ENCODE data around the gene KRT78. TPM values are rescaled to one million over a fixed set of nuclear protein-coding genes. Genes with fewer than 3 reads are reported as not detected.

Gene KRT78
- total and polyA plus RNA-seq, 9 of the 15 experiments (the other 6 are each of a cell fraction or from before 2014, with no cell fraction given): not detected

DNA sequence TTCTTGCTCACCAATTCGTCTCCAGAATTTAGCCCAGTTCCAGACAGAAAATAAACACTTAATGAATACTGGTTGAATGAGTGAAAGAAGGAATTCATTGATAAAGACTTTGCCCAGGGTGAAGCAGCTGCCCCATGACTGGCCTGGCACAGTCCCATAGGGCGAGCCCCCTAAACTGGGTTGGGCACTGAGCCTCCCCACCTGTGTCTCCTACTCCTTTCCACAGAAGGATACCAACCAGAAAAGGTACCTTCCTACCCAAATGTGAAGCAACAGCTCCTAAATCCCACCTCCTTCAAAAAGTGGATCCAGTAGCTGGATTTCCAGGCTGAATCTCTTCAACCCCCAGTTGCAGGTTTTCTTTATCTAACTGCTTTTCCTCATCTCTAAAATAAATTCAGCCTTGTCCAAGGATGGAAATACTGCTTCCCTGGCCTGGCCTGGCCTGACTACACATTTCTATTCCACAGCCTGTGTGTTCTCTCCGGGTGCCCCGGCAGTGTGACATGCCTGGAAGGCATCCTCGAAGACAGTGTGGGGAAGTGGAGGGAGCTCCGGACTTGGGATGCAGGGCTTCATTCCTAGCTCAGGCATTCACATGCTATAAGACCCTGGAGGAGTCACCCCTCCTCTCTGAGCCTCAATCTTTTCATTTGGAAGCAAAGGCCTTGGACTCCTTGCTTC lies 60.5 kb downstream of the KRT78 start (continued):
- TF ChIP-seq, protein P1, sequence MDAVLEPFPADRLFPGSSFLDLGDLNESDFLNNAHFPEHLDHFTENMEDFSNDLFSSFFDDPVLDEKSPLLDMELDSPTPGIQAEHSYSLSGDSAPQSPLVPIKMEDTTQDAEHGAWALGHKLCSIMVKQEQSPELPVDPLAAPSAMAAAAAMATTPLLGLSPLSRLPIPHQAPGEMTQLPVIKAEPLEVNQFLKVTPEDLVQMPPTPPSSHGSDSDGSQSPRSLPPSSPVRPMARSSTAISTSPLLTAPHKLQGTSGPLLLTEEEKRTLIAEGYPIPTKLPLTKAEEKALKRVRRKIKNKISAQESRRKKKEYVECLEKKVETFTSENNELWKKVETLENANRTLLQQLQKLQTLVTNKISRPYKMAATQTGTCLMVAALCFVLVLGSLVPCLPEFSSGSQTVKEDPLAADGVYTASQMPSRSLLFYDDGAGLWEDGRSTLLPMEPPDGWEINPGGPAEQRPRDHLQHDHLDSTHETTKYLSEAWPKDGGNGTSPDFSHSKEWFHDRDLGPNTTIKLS (IDR thresholded peaks at IDR 0.05; ENCODE audit: borderline replicate concordance, low read depth): no peak
- no peak for TF ChIP-seq POLR2G (IDR thresholded peaks at IDR 0.05; ENCODE audit: low read depth, low read length)

Other genes starting within 250 kb of the KRT78 start
Only the 7 nearest of the 15 such genes appear.
- not detected in 2 replicates for gene KRT77, start 145.5 kb downstream of the KRT78 start, total RNA-seq (2014; rRNA removed)
- not detected in 2 replicates for gene KRT77, start 145.5 kb downstream of the KRT78 start, total RNA-seq (2014; rRNA removed; fragmentation: Illumina TruSeq; extraction: Trizol)
- gene KRT77, start 145.5 kb downstream of the KRT78 start, total RNA-seq (2015; rRNA removed; fragmentation: Illumina TruSeq; extraction: Trizol): not detected in 2 replicates
- gene KRT77, start 145.5 kb downstream of the KRT78 start, total RNA-seq (2021): not detected in 2 replicates
- gene KRT77, start 145.5 kb downstream of the KRT78 start, polyA plus RNA-seq (2011; rRNA removed): not detected in 2 replicates
- not detected in 2 replicates for gene KRT77, start 145.5 kb downstream of the KRT78 start, polyA plus RNA-seq (2014; fragmentation: Illumina TruSeq; extraction: Trizol)
- not detected for gene KRT77, start 145.5 kb downstream of the KRT78 start, polyA plus RNA-seq (2014; fragmentation: Nextera tagmentation; extraction: Ambion mirVana)
- not detected in 2 replicates for gene KRT77, start 145.5 kb downstream of the KRT78 start, polyA plus RNA-seq (2014; rRNA removed)
- not detected in 2 replicates for gene KRT76, start 71.6 kb downstream of the KRT78 start, total RNA-seq (2014; rRNA removed)
- not detected in 2 replicates for gene KRT76, start 71.6 kb downstream of the KRT78 start, total RNA-seq (2014; rRNA removed; fragmentation: Illumina TruSeq; extraction: Trizol)
- gene KRT76, start 71.6 kb downstream of the KRT78 start, total RNA-seq (2015; rRNA removed; fragmentation: Illumina TruSeq; extraction: Trizol): not detected in 2 replicates
- gene KRT76, start 71.6 kb downstream of the KRT78 start, total RNA-seq (2021): not detected in 2 replicates
- gene KRT76, start 71.6 kb downstream of the KRT78 start, polyA plus RNA-seq (2011; rRNA removed): not detected in 2 replicates
- not detected in 2 replicates for gene KRT76, start 71.6 kb downstream of the KRT78 start, polyA plus RNA-seq (2014; fragmentation: Illumina TruSeq; extraction: Trizol)
- not detected for gene KRT76, start 71.6 kb downstream of the KRT78 start, polyA plus RNA-seq (2014; fragmentation: Nextera tagmentation; extraction: Ambion mirVana)
- gene KRT76, start 71.6 kb downstream of the KRT78 start, polyA plus RNA-seq (2014; rRNA removed): not detected in 2 replicates
- gene KRT3, start 52.9 kb downstream of the KRT78 start, total RNA-seq (2014; rRNA removed): not detected in 2 replicates
- gene KRT3, start 52.9 kb downstream of the KRT78 start, total RNA-seq (2014; rRNA removed; fragmentation: Illumina TruSeq; extraction: Trizol): not detected in 2 replicates
- gene KRT3, start 52.9 kb downstream of the KRT78 start, total RNA-seq (2015; rRNA removed; fragmentation: Illumina TruSeq; extraction: Trizol): not detected in 2 replicates
- gene KRT3, start 52.9 kb downstream of the KRT78 start, total RNA-seq (2021): not detected in 2 replicates
- not detected in 2 replicates for gene KRT3, start 52.9 kb downstream of the KRT78 start, polyA plus RNA-seq (2011; rRNA removed)
- gene KRT3, start 52.9 kb downstream of the KRT78 start, polyA plus RNA-seq (2014; fragmentation: Illumina TruSeq; extraction: Trizol): not detected in 2 replicates
- gene KRT3, start 52.9 kb downstream of the KRT78 start, polyA plus RNA-seq (2014; fragmentation: Nextera tagmentation; extraction: Ambion mirVana): not detected
- not detected in 2 replicates for gene KRT3, start 52.9 kb downstream of the KRT78 start, polyA plus RNA-seq (2014; rRNA removed)
- not detected in 2 replicates for gene KRT4, start 34.9 kb downstream of the KRT78 start, total RNA-seq (2014; rRNA removed)
- gene KRT4, start 34.9 kb downstream of the KRT78 start, total RNA-seq (2014; rRNA removed; fragmentation: Illumina TruSeq; extraction: Trizol): not detected in 2 replicates
- not detected in 2 replicates for gene KRT4, start 34.9 kb downstream of the KRT78 start, total RNA-seq (2015; rRNA removed; fragmentation: Illumina TruSeq; extraction: Trizol)
- not detected in 2 replicates for gene KRT4, start 34.9 kb downstream of the KRT78 start, total RNA-seq (2021)
- not detected in 2 replicates for gene KRT4, start 34.9 kb downstream of the KRT78 start, polyA plus RNA-seq (2011; rRNA removed)
- gene KRT4, start 34.9 kb downstream of the KRT78 start, polyA plus RNA-seq (2014; fragmentation: Illumina TruSeq; extraction: Trizol): not detected in 2 replicates
- gene KRT4, start 34.9 kb downstream of the KRT78 start, polyA plus RNA-seq (2014; fragmentation: Nextera tagmentation; extraction: Ambion mirVana): not detected
- gene KRT4, start 34.9 kb downstream of the KRT78 start, polyA plus RNA-seq (2014; rRNA removed): not detected in 2 replicates
- gene KRT79, start 14.7 kb downstream of the KRT78 start, total RNA-seq (2014; rRNA removed): 0.08 and 0.32 TPM in 2 replicates
- gene KRT79, start 14.7 kb downstream of the KRT78 start, total RNA-seq (2014; rRNA removed; fragmentation: Illumina TruSeq; extraction: Trizol): 0.07 TPM in 1 of 2 replicates, not detected in the other
- not detected in 2 replicates for gene KRT79, start 14.7 kb downstream of the KRT78 start, total RNA-seq (2015; rRNA removed; fragmentation: Illumina TruSeq; extraction: Trizol)
- gene KRT79, start 14.7 kb downstream of the KRT78 start, total RNA-seq (2021): 0.09 and 0.27 TPM in 2 replicates
- gene KRT79, start 14.7 kb downstream of the KRT78 start, polyA plus RNA-seq (2011; rRNA removed): 0.81 and 2.3 TPM in 2 replicates
- gene KRT79, start 14.7 kb downstream of the KRT78 start, polyA plus RNA-seq (2014; fragmentation: Illumina TruSeq; extraction: Trizol): 0.14 TPM in 1 of 2 replicates, not detected in the other
- under 1 TPM; 0.03 to 0.08 TPM for gene KRT79, start 14.7 kb downstream of the KRT78 start, polyA plus RNA-seq (2014; fragmentation: Nextera tagmentation; extraction: Ambion mirVana)
- gene KRT79, start 14.7 kb downstream of the KRT78 start, polyA plus RNA-seq (2014; rRNA removed): 0.22 and 0.23 TPM in 2 replicates
- 262 and 326 TPM in 2 replicates for gene KRT8, start 56.1 kb upstream of the KRT78 start, total RNA-seq (2014; rRNA removed)
- gene KRT8, start 56.1 kb upstream of the KRT78 start, total RNA-seq (2014; rRNA removed; fragmentation: Illumina TruSeq; extraction: Trizol): 157 and 159 TPM in 2 replicates
- 193 and 197 TPM in 2 replicates for gene KRT8, start 56.1 kb upstream of the KRT78 start, total RNA-seq (2015; rRNA removed; fragmentation: Illumina TruSeq; extraction: Trizol)
- 364 and 392 TPM in 2 replicates for gene KRT8, start 56.1 kb upstream of the KRT78 start, total RNA-seq (2021)
- gene KRT8, start 56.1 kb upstream of the KRT78 start, polyA plus RNA-seq (2011; rRNA removed): 616 and 661 TPM in 2 replicates
- 260 and 315 TPM in 2 replicates for gene KRT8, start 56.1 kb upstream of the KRT78 start, polyA plus RNA-seq (2014; fragmentation: Illumina TruSeq; extraction: Trizol)
- gene KRT8, start 56.1 kb upstream of the KRT78 start, polyA plus RNA-seq (2014; fragmentation: Nextera tagmentation; extraction: Ambion mirVana): 10 to 100 TPM; 41.5 to 49.8 TPM
- 388 and 435 TPM in 2 replicates for gene KRT8, start 56.1 kb upstream of the KRT78 start, polyA plus RNA-seq (2014; rRNA removed)
- 486 and 561 TPM in 2 replicates for gene KRT18, start 100.1 kb upstream of the KRT78 start, total RNA-seq (2014; rRNA removed)
- 206 and 246 TPM in 2 replicates for gene KRT18, start 100.1 kb upstream of the KRT78 start, total RNA-seq (2014; rRNA removed; fragmentation: Illumina TruSeq; extraction: Trizol)
- 279 and 281 TPM in 2 replicates for gene KRT18, start 100.1 kb upstream of the KRT78 start, total RNA-seq (2015; rRNA removed; fragmentation: Illumina TruSeq; extraction: Trizol)
- gene KRT18, start 100.1 kb upstream of the KRT78 start, total RNA-seq (2021): 332 and 346 TPM in 2 replicates
- gene KRT18, start 100.1 kb upstream of the KRT78 start, polyA plus RNA-seq (2011; rRNA removed): 349 and 358 TPM in 2 replicates
- gene KRT18, start 100.1 kb upstream of the KRT78 start, polyA plus RNA-seq (2014; fragmentation: Illumina TruSeq; extraction: Trizol): 323 and 346 TPM in 2 replicates
- 10 to 100 TPM; 26.3 to 34.2 TPM for gene KRT18, start 100.1 kb upstream of the KRT78 start, polyA plus RNA-seq (2014; fragmentation: Nextera tagmentation; extraction: Ambion mirVana)
- 231 and 235 TPM in 2 replicates for gene KRT18, start 100.1 kb upstream of the KRT78 start, polyA plus RNA-seq (2014; rRNA removed)

Data from K562 (cell line).